GM12873 (cell line): ENCODE data around the gene WNT2.

Experiments
- CTCF ChIP-seq: IDR thresholded peaks from 2 replicates; pipeline ENCODE4 v1.5.1; 2012; ENCODE audit warnings: low read depth, mild to moderate bottlenecking, moderate library complexity, low read length, control low read depth; ENCODE audit not compliant: insufficient read depth; ENCODE audit errors: missing control alignments

WNT2 gene

GRCh38 chr7:117248829-117249228 lies 74.0 kb downstream of the WNT2 start:
- TF ChIP-seq CTCF, result no peak

- no peak for TF ChIP-seq CTCF
Observed at GRCh38 chr7:117247809-117248208, 75.0 kb downstream of the WNT2 start.

- no peak for TF ChIP-seq CTCF
Observed at GRCh38 chr7:117243390-117243789, 79.5 kb downstream of the WNT2 start.

- no peak for TF ChIP-seq CTCF
Observed at GRCh38 chr7:117241088-117241487, 81.8 kb downstream of the WNT2 start.

- TF ChIP-seq CTCF, result no peak
Observed at GRCh38 chr7:117238937-117239336, 83.9 kb downstream of the WNT2 start.

- no peak for TF ChIP-seq CTCF
Observed at GRCh38 chr7:117238472-117238871, 84.4 kb downstream of the WNT2 start.

- TF ChIP-seq CTCF, result no peak
Observed at GRCh38 chr7:117237646-117238045, 85.2 kb downstream of the WNT2 start.

- TF ChIP-seq CTCF, result no peak
Observed at GRCh38 chr7:117231047-117231359, 91.9 kb downstream of the WNT2 start.
